Testis (tissue), 5 donors: ENCODE data around the gene SDHAF4. TPM values are rescaled to one million over a fixed set of nuclear protein-coding genes. Genes with fewer than 3 reads are reported as not detected.
A peak's percentile ranks its signal among the peaks of the same experiment; 100 is the strongest.

Experiments
- DNase-seq: peaks from one replicate; pipeline ENCODE4 v3.0.0-alpha.2; 2019
- H3K27ac ChIP-seq, 2 donors: fragments of 200-600 bp; sonication (generic); one replicate each; pipeline ENCODE4 v1.5.1; 2019
- H3K27me3 ChIP-seq: fragments of 200-600 bp; sonication (generic); one replicate; pipeline ENCODE4 v1.5.1; 2019
- H3K36me3 ChIP-seq: fragments of 200-600 bp; sonication (generic); one replicate; pipeline ENCODE4 v1.5.1; 2017; ENCODE audit warnings: low read depth; ENCODE audit errors: missing control alignments
- H3K4me1 ChIP-seq: fragments of 200-600 bp; sonication (generic); one replicate; pipeline ENCODE4 v1.5.1; 2019
- H3K4me3 ChIP-seq, 2 donors: fragments of 200-600 bp; sonication (generic); one replicate each; pipeline ENCODE4 v1.5.1; 2017 to 2019
- H3K9me3 ChIP-seq: fragments of 200-600 bp; sonication (generic); one replicate; pipeline ENCODE4 v1.5.1; 2017
- CTCF ChIP-seq, 3 experiments: fragments of 450-650 bp in 2 of 3; fragments of 200-600 bp in 1 of 3; sonication (generic) in 1 of 3; IDR thresholded peaks; one replicate each; pipeline ENCODE4 v1.5.1; 2016 to 2019; ENCODE audit warnings: antibody characterized with exemption in 3 of 3, mild to moderate bottlenecking in 2 of 3, moderate library complexity in 1 of 3
- POLR2A ChIP-seq: fragments of 450-650 bp; IDR thresholded peaks from one replicate; pipeline ENCODE4 v1.6.1; 2017; ENCODE audit warnings: antibody characterized with exemption, mild to moderate bottlenecking, moderate library complexity
- WGBS, 2 donors: methylation state at CpG; one replicate each; pipeline ENCODE4 v1.1.5; 2018; 5-methylcytosine and 5-hydroxymethylcytosine counted together
- intact Hi-C: fragments of 100-400 bp; cut with DNase I; formaldehyde crosslinking; loops from one replicate; pipeline ENCODE4 v1.15.1; 2023; ENCODE audit warnings: low total_unique reads
- long read RNA-seq, 2 donors: transcript quantifications; one replicate each; lab custom pipeline, GENCODE V29; 2026
- polyA plus RNA-seq: library from polyadenylated mRNA; stranded (reverse); fragments of 350-450 nt; fragmentation: Illumina TruSeq; extraction: RNeasy Lipid Tissue Mini Kit (QIAGEN cat#74804); gene quantifications from one replicate; pipeline ENCODE4 v1.2.3, GENCODE V29; 2014; ENCODE audit warnings: low read depth, low replicate concordance; ENCODE audit not compliant: insufficient read depth
- total RNA-seq, 2 donors: library from RNA; depleted of rRNA; stranded (reverse); fragments of >200 nt; gene quantifications; one replicate each; pipeline ENCODE4 v1.2.3, GENCODE V29; 2016

Gene SDHAF4
- total RNA-seq (1 to 10 TPM; 7.6 to 8.8 TPM), polyA plus RNA-seq (12.2 TPM)
- long read RNA-seq, donor 1, transcript SDHAF4-201 (3 exons, 1,196 nt), result major isoform, 8 of 8 reads
- long read RNA-seq, donor 1, partial matches to known transcripts, result 0 of 8 reads
- long read RNA-seq, donor 1, other reads (novel, unspliced or antisense), result 0 of 8 reads
- long read RNA-seq, donor 2, partial matches to known transcripts, result 0 of 2 reads
- long read RNA-seq, donor 2, other reads (novel, unspliced or antisense), result 0 of 2 reads

- intact Hi-C loops, result no loop called here
- Histone ChIP-seq H3K36me3 (no peaks in the 10 kb centered on the region), H3K27ac (peak within 1 kb of the TSS; percentile 88 to 93), H3K4me3 (peak within 1 kb of the TSS; percentile 82 to 89), H3K27me3 (no peaks in the 10 kb centered on the region), H3K9me3 (no peaks in the 10 kb centered on the region), H3K4me1 (peaks cover 5% of the 10 kb centered on the region)
- WGBS, 2 donors, result 1% methylated on average over 11 to 37 of the region's 49 CpGs
- TF ChIP-seq CTCF (IDR thresholded peaks at IDR 0.05) (no peak), POLR2A (peak; percentile 1)
- peak; percentile 95 for DNase-seq
These were observed at the start of gene SDHAF4 for GRCh38 chr6:70566751-70567382. TSS of gene SDHAF4 (plus strand) at chr6:70566930. CDS start at chr6:70566941, 11 bp downstream.

DNA sequence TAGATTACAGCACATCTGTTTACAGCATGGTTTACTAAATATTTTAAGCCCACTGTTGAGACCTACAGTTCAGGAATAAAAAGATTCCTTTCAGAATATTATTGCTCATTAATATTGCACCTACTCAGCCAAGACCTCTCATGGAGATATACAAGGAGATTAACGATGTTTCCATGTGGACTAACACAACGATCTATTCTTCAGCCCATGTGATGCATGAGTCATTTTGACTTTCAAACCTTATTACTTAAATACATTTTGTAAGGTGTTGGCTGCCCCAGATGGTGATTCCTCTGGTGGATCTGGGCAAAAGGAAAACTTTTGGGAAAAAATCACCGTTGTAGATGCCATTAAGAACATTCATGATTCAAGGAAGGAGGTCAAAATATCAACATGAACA lies 48.0 kb upstream of the SDHAF4 start:
- no peak overlapping the region for H3K4me3 ChIP-seq
- H3K9me3 ChIP-seq, result no peaks in the 10 kb centered on the region
- H3K4me1 ChIP-seq, result no peaks in the 10 kb centered on the region
- intact Hi-C loops, result no loop called here
- no peak for TF ChIP-seq POLR2A
- TF ChIP-seq CTCF (IDR thresholded peaks at IDR 0.05), result no peak
- H3K36me3 ChIP-seq, result no peaks in the 10 kb centered on the region
- no peak for DNase-seq
- no peaks in the 10 kb centered on the region for H3K27me3 ChIP-seq
- no peak overlapping the region for H3K27ac ChIP-seq
- WGBS, 2 donors, result 80 to 85% methylated on average over 3 of the region's 3 CpGs

DNA sequence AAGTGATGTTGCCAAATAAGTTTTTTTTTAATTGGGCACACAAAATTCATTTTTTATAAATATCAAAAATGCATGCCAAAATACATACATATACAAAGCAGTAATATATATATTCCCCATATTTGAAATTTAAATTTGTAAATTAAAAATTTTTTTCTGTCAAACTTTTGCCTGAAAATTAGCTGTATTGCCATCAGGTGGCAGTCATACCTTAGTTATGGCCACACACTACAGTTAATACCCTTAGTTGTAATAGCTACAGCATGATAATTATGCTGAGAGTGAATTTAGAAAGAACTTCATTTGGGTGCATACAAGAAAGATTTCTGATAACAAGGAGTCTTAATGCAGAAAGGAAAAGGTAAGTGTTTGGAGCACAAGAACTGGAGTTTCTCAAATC lies 46.2 kb upstream of the SDHAF4 start:
- H3K4me1 ChIP-seq, result no peaks in the 10 kb centered on the region
- H3K36me3 ChIP-seq, result no peaks in the 10 kb centered on the region
- no peak for DNase-seq
- intact Hi-C loops, result no loop called here
- no peaks in the 10 kb centered on the region for H3K27me3 ChIP-seq
- no peak overlapping the region for H3K4me3 ChIP-seq
- no peaks in the 10 kb centered on the region for H3K9me3 ChIP-seq
- H3K27ac ChIP-seq, result no peak overlapping the region
- TF ChIP-seq CTCF (IDR thresholded peaks at IDR 0.05) (peak in 1 of 3 experiments; percentile 28), POLR2A (no peak)

DNA sequence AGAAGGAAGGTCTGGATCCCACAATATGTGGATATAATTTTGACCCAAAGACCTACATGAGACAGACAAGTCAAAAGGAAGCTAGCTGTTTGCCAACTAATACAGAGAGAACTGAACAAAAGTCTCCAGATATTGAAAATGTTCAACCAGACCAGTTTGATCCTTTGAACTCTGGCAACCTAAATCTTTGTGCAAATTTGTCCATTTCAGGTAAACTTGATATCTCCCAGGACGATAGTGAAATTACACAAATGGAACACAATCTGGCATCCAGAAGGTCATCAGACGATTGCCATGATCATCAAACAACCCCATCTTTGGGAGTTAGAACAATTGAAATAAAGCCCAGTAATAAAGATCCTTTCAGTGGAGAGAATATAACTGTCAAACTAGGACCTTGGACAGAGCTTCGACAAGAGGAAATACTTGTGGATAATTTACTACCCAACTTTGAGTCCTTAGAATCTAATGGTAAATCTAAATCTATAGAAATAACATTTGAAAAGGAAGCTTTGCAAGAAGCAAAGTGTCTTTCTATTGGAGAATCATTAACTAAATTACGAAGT lies 41.9 kb upstream of the SDHAF4 start:
- WGBS, 2 donors, result 89 to 94% methylated on average over 4 of the region's 4 CpGs
- TF ChIP-seq POLR2A (no peak), CTCF (IDR thresholded peaks at IDR 0.05) (no peak)
- intact Hi-C loops, result no loop called here
- Histone ChIP-seq H3K36me3 (no peaks in the 10 kb centered on the region), H3K27me3 (no peaks in the 10 kb centered on the region), H3K4me3 (no peak overlapping the region), H3K27ac (no peak overlapping the region), H3K9me3 (no peaks in the 10 kb centered on the region), H3K4me1 (no peaks in the 10 kb centered on the region)
- no peak for DNase-seq
